IPS-20b (cell line): ENCODE measurements around the gene ZNF423.

Experiments
- H3K27ac ChIP-seq: one replicate; pipeline ENCODE4 v1.5.1; 2013; ENCODE audit warnings: low read length
- H3K27me3 ChIP-seq: 2 replicates; pipeline ENCODE4 v1.6.1; 2013; ENCODE audit warnings: mild to moderate bottlenecking, low read length, inconsistent platforms; ENCODE audit not compliant: insufficient read depth
- H3K36me3 ChIP-seq: 2 replicates; pipeline ENCODE4 v1.6.1; 2013; ENCODE audit warnings: low read depth, mild to moderate bottlenecking, inconsistent platforms, low read length, moderate library complexity; ENCODE audit not compliant: insufficient read depth
- H3K4me1 ChIP-seq: 2 replicates; pipeline ENCODE4 v1.6.1; 2013; ENCODE audit warnings: mild to moderate bottlenecking, control low read depth, inconsistent platforms, low read length, moderate library complexity; ENCODE audit not compliant: insufficient read depth
- H3K4me3 ChIP-seq: 2 replicates; pipeline ENCODE4 v1.5.1; 2013; ENCODE audit warnings: mild to moderate bottlenecking, low read length, inconsistent platforms
- H3K9ac ChIP-seq: 2 replicates; pipeline ENCODE4 v1.6.1; 2013; ENCODE audit warnings: low read depth, mild to moderate bottlenecking, inconsistent platforms, low read length, moderate library complexity
- H3K9me3 ChIP-seq: 2 replicates; pipeline ENCODE4 v1.6.1; 2013; ENCODE audit warnings: mild to moderate bottlenecking, low read depth, low read length, inconsistent platforms; ENCODE audit not compliant: insufficient read depth

ZNF423 gene

GRCh38 chr16:49618955-49619354 lies 237.0 kb downstream of the ZNF423 start:
- Histone ChIP-seq H3K27me3 (no peaks in the 10 kb centered on the region), H3K36me3 (no peaks in the 10 kb centered on the region), H3K27ac (no peak overlapping the region), H3K9ac (no peak overlapping the region), H3K4me3 (no peak overlapping the region), H3K9me3 (no peaks in the 10 kb centered on the region), H3K4me1 (peaks cover 3% of the 10 kb centered on the region)

- Histone ChIP-seq H3K36me3 (no peaks in the 10 kb centered on the region), H3K4me3 (no peak overlapping the region), H3K27me3 (no peaks in the 10 kb centered on the region), H3K4me1 (peaks cover 3% of the 10 kb centered on the region), H3K27ac (no peak overlapping the region), H3K9ac (no peak overlapping the region), H3K9me3 (no peaks in the 10 kb centered on the region)
These were observed 238.1 kb downstream of the ZNF423 start for GRCh38 chr16:49617710-49618330.

GRCh38 chr16:49617016-49617629 lies 238.8 kb downstream of the ZNF423 start:
- Histone ChIP-seq H3K9ac (no peak overlapping the region), H3K4me3 (no peak overlapping the region), H3K4me1 (peaks cover 3% of the 10 kb centered on the region), H3K36me3 (no peaks in the 10 kb centered on the region), H3K27me3 (no peaks in the 10 kb centered on the region), H3K27ac (no peak overlapping the region), H3K9me3 (no peaks in the 10 kb centered on the region)

GRCh38 chr16:49615576-49615975 lies 240.3 kb downstream of the ZNF423 start:
- H3K4me1 ChIP-seq = peaks cover 1% of the 10 kb centered on the region; the same call in 1 of the 2 replicates
- no peak overlapping the region for H3K4me3 ChIP-seq
- no peaks in the 10 kb centered on the region for H3K27me3 ChIP-seq
- no peak overlapping the region for H3K9ac ChIP-seq
- H3K27ac ChIP-seq = no peak overlapping the region
- no peaks in the 10 kb centered on the region for H3K9me3 ChIP-seq
- H3K36me3 ChIP-seq = no peaks in the 10 kb centered on the region

GRCh38 chr16:49610983-49611382 lies 244.9 kb downstream of the ZNF423 start:
- H3K4me1 ChIP-seq = peaks cover 14% of the 10 kb centered on the region; the same call in 1 of the 2 replicates
- H3K9ac ChIP-seq = no peak overlapping the region
- H3K36me3 ChIP-seq = no peaks in the 10 kb centered on the region
- no peak overlapping the region for H3K27ac ChIP-seq
- H3K4me3 ChIP-seq = no peak overlapping the region
- no peaks in the 10 kb centered on the region for H3K9me3 ChIP-seq
- H3K27me3 ChIP-seq = no peaks in the 10 kb centered on the region

GRCh38 chr16:49608779-49609178 lies 247.1 kb downstream of the ZNF423 start:
- no peak overlapping the region for H3K27ac ChIP-seq
- peaks cover 14% of the 10 kb centered on the region; the same call in 1 of the 2 replicates for H3K4me1 ChIP-seq
- no peaks in the 10 kb centered on the region for H3K9me3 ChIP-seq
- no peaks in the 10 kb centered on the region for H3K27me3 ChIP-seq
- H3K9ac ChIP-seq = no peak overlapping the region
- H3K4me3 ChIP-seq = no peak overlapping the region
- H3K36me3 ChIP-seq = no peaks in the 10 kb centered on the region

GRCh38 chr16:49608098-49608497 lies 247.8 kb downstream of the ZNF423 start:
- H3K4me3 ChIP-seq = no peak overlapping the region

GRCh38 chr16:49605536-49606254 lies 250.2 kb downstream of the ZNF423 start:
- Histone ChIP-seq H3K27me3 (no peaks in the 10 kb centered on the region), H3K27ac (no peak overlapping the region), H3K9me3 (no peaks in the 10 kb centered on the region), H3K4me3 (no peak overlapping the region), H3K4me1 (peaks cover 14% of the 10 kb centered on the region; the same call in 1 of the 2 replicates), H3K36me3 (no peaks in the 10 kb centered on the region), H3K9ac (no peak overlapping the region)

More at GRCh38 chr16:49608098-49608497, 247.8 kb downstream of the ZNF423 start:
- no peak overlapping the region for H3K9ac ChIP-seq
- no peaks in the 10 kb centered on the region for H3K36me3 ChIP-seq
- no peak overlapping the region for H3K27ac ChIP-seq
- no peaks in the 10 kb centered on the region for H3K27me3 ChIP-seq
- H3K4me1 ChIP-seq = peaks cover 14% of the 10 kb centered on the region; the same call in 1 of the 2 replicates
- H3K9me3 ChIP-seq = no peaks in the 10 kb centered on the region

GRCh38 chr16:49604602-49605001 lies 251.3 kb downstream of the ZNF423 start:
- Histone ChIP-seq H3K9me3 (no peaks in the 10 kb centered on the region), H3K9ac (no peak overlapping the region), H3K27me3 (no peaks in the 10 kb centered on the region), H3K36me3 (no peaks in the 10 kb centered on the region), H3K27ac (no peak overlapping the region), H3K4me1 (peaks cover 14% of the 10 kb centered on the region; the same call in 1 of the 2 replicates), H3K4me3 (no peak overlapping the region)

- Histone ChIP-seq H3K9me3 (no peaks in the 10 kb centered on the region), H3K4me1 (peaks cover 12% of the 10 kb centered on the region; the same call in 1 of the 2 replicates), H3K27me3 (no peaks in the 10 kb centered on the region), H3K27ac (no peak overlapping the region), H3K9ac (no peak overlapping the region), H3K4me3 (no peak overlapping the region), H3K36me3 (no peaks in the 10 kb centered on the region)
These were observed 252.0 kb downstream of the ZNF423 start for GRCh38 chr16:49603956-49604355.

- H3K27me3 ChIP-seq = no peaks in the 10 kb centered on the region
- no peaks in the 10 kb centered on the region for H3K9me3 ChIP-seq
- H3K9ac ChIP-seq = no peak overlapping the region
- H3K4me1 ChIP-seq = peaks cover 3% of the 10 kb centered on the region; the same call in 1 of the 2 replicates
- H3K36me3 ChIP-seq = no peaks in the 10 kb centered on the region
- no peak overlapping the region for H3K4me3 ChIP-seq
- H3K27ac ChIP-seq = no peak overlapping the region
These were observed 253.0 kb downstream of the ZNF423 start for GRCh38 chr16:49602976-49603310.
